Activated CD8-positive, alpha-beta memory T cell treated with anti-CD3 and anti-CD28 coated beads for 36 hours (primary cell): Measurements from ENCODE around the gene CMPK1. TPM values are rescaled to one million over a fixed set of nuclear protein-coding genes. Genes with fewer than 3 reads are reported as not detected.
"Not testable (repeated sequence)": the region's sequence is repeated elsewhere in the genome, so short reads cannot be mapped to it uniquely, and the experiment has no call there.

ENCODE experiments used
- CTCF ChIA-PET: fragments of 350-600 bp; sonication (Branson Sonifier 250); formaldehyde crosslinking; loops from one replicate; lab custom pipeline; 2021; ENCODE audit warnings: antibody characterized with exemption; lab: Charles Lee
- POLR2A ChIA-PET: fragments of 350-600 bp; sonication (Branson Sonifier 250); formaldehyde crosslinking; loops from one replicate; lab custom pipeline; 2021; ENCODE audit warnings: antibody characterized with exemption; lab: Charles Lee
- total RNA-seq, 2 experiments: library from RNA; stranded (reverse); gene quantifications; one replicate each; pipeline ENCODE4 v1.2.3, GENCODE V29; 2021

The CMPK1 gene
- total RNA-seq, 2 experiments from 2014 or later = 121 to 123 TPM

GRCh38 chr1:47332779-47333577 lies 612 bp upstream of the CMPK1 start:
- CTCF ChIA-PET = interaction anchor here (0.7 to 2.1 kb wide), 7 partner anchors 9 to 154 kb away, joined by 3 to 11 read pairs (median 4); partner anchors contain the start of genes FOXD2 and STIL
- POLR2A ChIA-PET = interaction anchor here (0.7 to 2.8 kb wide), 5 partner anchors 9 to 105 kb away, joined by 3 to 26 read pairs (median 7); partner anchors contain the start of genes FOXD2 and STIL

GRCh38 chr1:47333922-47334764 lies 553 bp downstream of the CMPK1 start:
- POLR2A ChIA-PET = interaction anchor here (0.7 to 2.8 kb wide), 6 partner anchors 10 to 104 kb away, joined by 3 to 26 read pairs (median 6); partner anchors contain the start of genes FOXD2 and STIL

GRCh38 chr1:47334765-47335435 lies 1.3 kb downstream of the CMPK1 start:
- POLR2A ChIA-PET = interaction anchor here (0.6 to 2.8 kb wide), 4 partner anchors 8 to 150 kb away, joined by 3 to 26 read pairs (median 4); partner anchors contain the start of gene STIL
- CTCF ChIA-PET = interaction anchor here (1.0 to 2.1 kb wide), 5 partner anchors 9 to 101 kb away, joined by 3 to 6 read pairs (median 4); no protein-coding TSS in a partner anchor

More at GRCh38 chr1:47333922-47334764, 553 bp downstream of the CMPK1 start:
- CTCF ChIA-PET = interaction anchor here (0.7 to 2.1 kb wide), 10 partner anchors 8 to 155 kb away, joined by 3 to 11 read pairs (median 4); partner anchors contain the start of genes FOXD2 and STIL

GRCh38 chr1:47337350-47337749 lies 3.8 kb downstream of the CMPK1 start:
- ChIA-PET CTCF (interaction anchor here (0.7 kb wide), 1 partner anchor 81 kb away, joined by 4 read pairs; no protein-coding TSS in a partner anchor), POLR2A (no interaction called here)

GRCh38 chr1:47338249-47339077 lies 4.9 kb downstream of the CMPK1 start:
- POLR2A ChIA-PET = interaction anchor here (0.6 kb wide), 1 partner anchor 100 kb away, joined by 3 read pairs; the partner anchor contains the start of gene FOXD2

GRCh38 chr1:47340227-47340626 lies 6.6 kb downstream of the CMPK1 start:
- POLR2A ChIA-PET = no interaction called here
- CTCF ChIA-PET = interaction anchor here (1.3 to 1.5 kb wide), 2 partner anchors 11 to 97 kb away, joined by 3 to 5 read pairs; partner anchors contain the start of gene FOXD2

More at GRCh38 chr1:47338249-47339077, 4.9 kb downstream of the CMPK1 start:
- CTCF ChIA-PET = interaction anchor here (1.1 to 1.5 kb wide), 2 partner anchors 10 to 99 kb away, joined by 3 to 4 read pairs; partner anchors contain the start of gene FOXD2

GRCh38 chr1:47346979-47347378 lies 13.4 kb downstream of the CMPK1 start:
- CTCF ChIA-PET, POLR2A ChIA-PET: not testable (repeated sequence)

- ChIA-PET CTCF (interaction anchor here (1.1 kb wide), 1 partner anchor 9 kb away, joined by 4 read pairs; no protein-coding TSS in a partner anchor), POLR2A (no interaction called here)
Measured at GRCh38 chr1:47347735-47348134, 14.1 kb downstream of the CMPK1 start.

GRCh38 chr1:47348246-47348645 lies 14.7 kb downstream of the CMPK1 start:
- ChIA-PET CTCF (interaction anchor here (1.1 kb wide), 1 partner anchor 9 kb away, joined by 4 read pairs; no protein-coding TSS in a partner anchor), POLR2A (no interaction called here)

- ChIA-PET CTCF (interaction anchor here (0.7 to 1.3 kb wide), 4 partner anchors 12 to 85 kb away, joined by 3 to 5 read pairs (median 4); partner anchors contain the start of genes CMPK1 and STIL), POLR2A (interaction anchor here (0.8 to 1.1 kb wide), 2 partner anchors 17 to 38 kb away, joined by 4 to 5 read pairs; partner anchors contain the start of gene STIL)
Measured at GRCh38 chr1:47351305-47351704, 17.7 kb downstream of the CMPK1 start.

- ChIA-PET CTCF (no interaction called here), POLR2A (no interaction called here)
Measured at GRCh38 chr1:47361380-47361779, 27.8 kb downstream of the CMPK1 start.

- CTCF ChIA-PET = no interaction called here
- POLR2A ChIA-PET = no interaction called here
Measured at GRCh38 chr1:47362828-47363227, 29.2 kb downstream of the CMPK1 start.

- ChIA-PET POLR2A (no interaction called here), CTCF (no interaction called here)
Measured at GRCh38 chr1:47367651-47368050, 34.1 kb downstream of the CMPK1 start.

- POLR2A ChIA-PET = no interaction called here
- CTCF ChIA-PET = no interaction called here
Measured at GRCh38 chr1:47371016-47371517, 37.5 kb downstream of the CMPK1 start.

- ChIA-PET POLR2A (interaction anchor here (0.6 kb wide), 1 partner anchor 8 kb away, joined by 3 read pairs; no protein-coding TSS in a partner anchor), CTCF (no interaction called here)
Measured at GRCh38 chr1:47374501-47374900, 40.9 kb downstream of the CMPK1 start.

- POLR2A ChIA-PET = no interaction called here
- CTCF ChIA-PET = no interaction called here
Measured at GRCh38 chr1:47378147-47378546, 44.6 kb downstream of the CMPK1 start.

GRCh38 chr1:47380699-47381098 lies 47.1 kb downstream of the CMPK1 start:
- CTCF ChIA-PET = no interaction called here

More at GRCh38 chr1:47380699-47381098, 47.1 kb downstream of the CMPK1 start:
- POLR2A ChIA-PET = no interaction called here
